Measurements from ENCODE around the gene TRIM66. TPM values are rescaled to one million over a fixed set of nuclear protein-coding genes. Genes with fewer than 3 reads are reported as not detected.

The TRIM66 gene
- total RNA-seq, 2 experiments from 2014 or later: 4.4 to 19.0 TPM

- CTCF ChIA-PET (ENCODE audit: unreplicated experiment): no interaction called here
- POLR2A ChIA-PET: interaction anchor here (0.7 to 0.9 kb wide), 2 partner anchors 24 to 94 kb away, joined by 3 to 6 read pairs; no protein-coding TSS in a partner anchor
- no peak overlapping the region for H3K4me3 ChIP-seq (ENCODE audit: low read depth, low read length, poor library complexity, severe bottlenecking)
- peaks cover 26% of the 10 kb centered on the region for H3K36me3 ChIP-seq (ENCODE audit: insufficient read depth, low read length)
- no peaks in the 10 kb centered on the region for H3K9me3 ChIP-seq (ENCODE audit: low read length)
- TF ChIP-seq EZH2phosphoT487 (IDR thresholded peaks at IDR 0.05; ENCODE audit: borderline replicate concordance, low read depth, low read length): no peak
- TF ChIP-seq, protein P1, sequence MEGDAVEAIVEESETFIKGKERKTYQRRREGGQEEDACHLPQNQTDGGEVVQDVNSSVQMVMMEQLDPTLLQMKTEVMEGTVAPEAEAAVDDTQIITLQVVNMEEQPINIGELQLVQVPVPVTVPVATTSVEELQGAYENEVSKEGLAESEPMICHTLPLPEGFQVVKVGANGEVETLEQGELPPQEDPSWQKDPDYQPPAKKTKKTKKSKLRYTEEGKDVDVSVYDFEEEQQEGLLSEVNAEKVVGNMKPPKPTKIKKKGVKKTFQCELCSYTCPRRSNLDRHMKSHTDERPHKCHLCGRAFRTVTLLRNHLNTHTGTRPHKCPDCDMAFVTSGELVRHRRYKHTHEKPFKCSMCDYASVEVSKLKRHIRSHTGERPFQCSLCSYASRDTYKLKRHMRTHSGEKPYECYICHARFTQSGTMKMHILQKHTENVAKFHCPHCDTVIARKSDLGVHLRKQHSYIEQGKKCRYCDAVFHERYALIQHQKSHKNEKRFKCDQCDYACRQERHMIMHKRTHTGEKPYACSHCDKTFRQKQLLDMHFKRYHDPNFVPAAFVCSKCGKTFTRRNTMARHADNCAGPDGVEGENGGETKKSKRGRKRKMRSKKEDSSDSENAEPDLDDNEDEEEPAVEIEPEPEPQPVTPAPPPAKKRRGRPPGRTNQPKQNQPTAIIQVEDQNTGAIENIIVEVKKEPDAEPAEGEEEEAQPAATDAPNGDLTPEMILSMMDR (conservative IDR thresholded peaks at IDR 0.05; ENCODE audit: low read length): no peak
- no peak overlapping the region for H3K27ac ChIP-seq (ENCODE audit: low read depth, low read length, poor library complexity, severe bottlenecking)
- H3K4me2 ChIP-seq (ENCODE audit: low read length): no peak overlapping the region
- H3K4me1 ChIP-seq (ENCODE audit: insufficient read depth, low read length, poor library complexity, severe bottlenecking): no peaks in the 10 kb centered on the region
- no peak overlapping the region for H2AFZ ChIP-seq (ENCODE audit: low read length)
- intact Hi-C loops (cut with micrococcal nuclease; ENCODE audit: unreplicated experiment): no loop called here
- H3K9me2 ChIP-seq (ENCODE audit: insufficient read depth, low read length): no peaks in the 10 kb centered on the region
- H4K20me1 ChIP-seq (ENCODE audit: insufficient read depth, low read length): no peaks in the 10 kb centered on the region
- BruUV-seq (replicated peaks): no TSS peak
- DNase-seq (ENCODE audit: low spot score): no peak
- no peaks in the 10 kb centered on the region for H3K79me2 ChIP-seq (ENCODE audit: insufficient read depth, low read depth, low read length)
Measured at GRCh38 chr11:8624698-8625097, 57.8 kb downstream of the TRIM66 start.

- no TSS peak for BruUV-seq (replicated peaks)
- Histone ChIP-seq H3K4me3 (ENCODE audit: low read depth, low read length, poor library complexity, severe bottlenecking) (no peak overlapping the region), H3K27ac (ENCODE audit: low read depth, low read length, poor library complexity, severe bottlenecking) (no peak overlapping the region), H3K4me2 (ENCODE audit: low read length) (no peak overlapping the region), H2AFZ (ENCODE audit: low read length) (no peak overlapping the region), H3K9me3 (ENCODE audit: low read length) (no peaks in the 10 kb centered on the region), H3K9me2 (ENCODE audit: insufficient read depth, low read length) (no peaks in the 10 kb centered on the region), H3K36me3 (ENCODE audit: insufficient read depth, low read length) (peaks cover 40% of the 10 kb centered on the region), H3K4me1 (ENCODE audit: insufficient read depth, low read length, poor library complexity, severe bottlenecking) (no peaks in the 10 kb centered on the region), H3K79me2 (ENCODE audit: insufficient read depth, low read depth, low read length) (no peaks in the 10 kb centered on the region), H4K20me1 (ENCODE audit: insufficient read depth, low read length) (no peaks in the 10 kb centered on the region)
- TF ChIP-seq, protein P1 (conservative IDR thresholded peaks at IDR 0.05; ENCODE audit: low read length): no peak
- no peak for TF ChIP-seq EZH2phosphoT487 (IDR thresholded peaks at IDR 0.05; ENCODE audit: borderline replicate concordance, low read depth, low read length)
- ChIA-PET POLR2A (no interaction called here), CTCF (ENCODE audit: unreplicated experiment) (no interaction called here)
- intact Hi-C loops (cut with micrococcal nuclease; ENCODE audit: unreplicated experiment): no loop called here
- no peak for DNase-seq (ENCODE audit: low spot score)
Measured at GRCh38 chr11:8621147-8621546, 61.3 kb downstream of the TRIM66 start.

DNA sequence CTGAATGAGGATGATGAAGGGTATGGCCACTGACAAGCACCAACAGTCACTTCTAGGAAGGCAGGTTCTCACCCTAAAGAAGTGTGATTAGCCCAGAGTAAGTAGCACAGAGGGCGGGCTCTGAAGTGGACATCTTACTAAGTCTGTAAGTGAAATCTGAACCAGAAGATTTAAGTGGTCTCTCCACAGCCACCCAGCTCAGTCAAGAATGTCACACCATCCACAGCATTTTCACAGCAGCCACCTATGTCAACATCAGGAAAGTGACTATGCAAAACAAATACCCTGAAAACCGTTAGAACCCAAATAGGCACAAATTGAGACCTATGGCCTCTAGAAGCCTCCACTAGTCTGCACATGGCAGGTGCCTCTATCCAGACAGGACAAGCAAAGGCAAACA lies 65.4 kb downstream of the TRIM66 start:
- Histone ChIP-seq H4K20me1 (ENCODE audit: insufficient read depth, low read length) (no peaks in the 10 kb centered on the region), H3K4me3 (ENCODE audit: low read depth, low read length, poor library complexity, severe bottlenecking) (no peak overlapping the region), H3K9me3 (ENCODE audit: low read length) (no peaks in the 10 kb centered on the region), H3K27ac (ENCODE audit: low read depth, low read length, poor library complexity, severe bottlenecking) (no peak overlapping the region), H3K4me2 (ENCODE audit: low read length) (no peak overlapping the region), H3K79me2 (ENCODE audit: insufficient read depth, low read depth, low read length) (no peaks in the 10 kb centered on the region), H2AFZ (ENCODE audit: low read length) (no peak overlapping the region), H3K9me2 (ENCODE audit: insufficient read depth, low read length) (no peaks in the 10 kb centered on the region), H3K36me3 (ENCODE audit: insufficient read depth, low read length) (peaks cover 25% of the 10 kb centered on the region), H3K4me1 (ENCODE audit: insufficient read depth, low read length, poor library complexity, severe bottlenecking) (no peaks in the 10 kb centered on the region)
- POLR2A ChIA-PET: no interaction called here
- intact Hi-C loops (cut with micrococcal nuclease; ENCODE audit: unreplicated experiment): no loop called here
- BruUV-seq (replicated peaks): no TSS peak
- CTCF ChIA-PET (ENCODE audit: unreplicated experiment): no interaction called here
- TF ChIP-seq, protein P1 (conservative IDR thresholded peaks at IDR 0.05; ENCODE audit: low read length): no peak
- TF ChIP-seq EZH2phosphoT487 (IDR thresholded peaks at IDR 0.05; ENCODE audit: borderline replicate concordance, low read depth, low read length): no peak
- DNase-seq (ENCODE audit: low spot score): no peak
